Measurements from ENCODE around the gene SLC4A11. TPM values are rescaled to one million over a fixed set of nuclear protein-coding genes. Genes with fewer than 3 reads are reported as not detected.
A peak's percentile ranks its signal among the peaks of the same experiment; 100 is the strongest.

SLC4A11 gene
- total RNA-seq, 1 donor from 2014 or later: 4.2 TPM

GRCh38 chr20:3237011-3237957 is 1.7 kb downstream of the SLC4A11 start:
- DNase-seq (ENCODE audit: low spot score): no peak
- H3K27me3 Mint-ChIP-seq (ENCODE audit: low read depth): peaks cover 10% of the 10 kb centered on the region
- peaks cover 21% of the 10 kb centered on the region for H3K4me1 Mint-ChIP-seq (ENCODE audit: low read depth)
- no peak overlapping the region for H3K27ac Mint-ChIP-seq (ENCODE audit: unreplicated experiment)
- H3K36me3 Mint-ChIP-seq (ENCODE audit: low read depth): no peaks in the 10 kb centered on the region
- TF ChIP-seq, protein P1, sequence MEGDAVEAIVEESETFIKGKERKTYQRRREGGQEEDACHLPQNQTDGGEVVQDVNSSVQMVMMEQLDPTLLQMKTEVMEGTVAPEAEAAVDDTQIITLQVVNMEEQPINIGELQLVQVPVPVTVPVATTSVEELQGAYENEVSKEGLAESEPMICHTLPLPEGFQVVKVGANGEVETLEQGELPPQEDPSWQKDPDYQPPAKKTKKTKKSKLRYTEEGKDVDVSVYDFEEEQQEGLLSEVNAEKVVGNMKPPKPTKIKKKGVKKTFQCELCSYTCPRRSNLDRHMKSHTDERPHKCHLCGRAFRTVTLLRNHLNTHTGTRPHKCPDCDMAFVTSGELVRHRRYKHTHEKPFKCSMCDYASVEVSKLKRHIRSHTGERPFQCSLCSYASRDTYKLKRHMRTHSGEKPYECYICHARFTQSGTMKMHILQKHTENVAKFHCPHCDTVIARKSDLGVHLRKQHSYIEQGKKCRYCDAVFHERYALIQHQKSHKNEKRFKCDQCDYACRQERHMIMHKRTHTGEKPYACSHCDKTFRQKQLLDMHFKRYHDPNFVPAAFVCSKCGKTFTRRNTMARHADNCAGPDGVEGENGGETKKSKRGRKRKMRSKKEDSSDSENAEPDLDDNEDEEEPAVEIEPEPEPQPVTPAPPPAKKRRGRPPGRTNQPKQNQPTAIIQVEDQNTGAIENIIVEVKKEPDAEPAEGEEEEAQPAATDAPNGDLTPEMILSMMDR (IDR thresholded peaks at IDR 0.05): no peak
- peak overlapping the region; percentile 75 for H3K4me3 Mint-ChIP-seq (ENCODE audit: unreplicated experiment)
- H3K9me3 Mint-ChIP-seq (ENCODE audit: low read depth): no peaks in the 10 kb centered on the region

DNA sequence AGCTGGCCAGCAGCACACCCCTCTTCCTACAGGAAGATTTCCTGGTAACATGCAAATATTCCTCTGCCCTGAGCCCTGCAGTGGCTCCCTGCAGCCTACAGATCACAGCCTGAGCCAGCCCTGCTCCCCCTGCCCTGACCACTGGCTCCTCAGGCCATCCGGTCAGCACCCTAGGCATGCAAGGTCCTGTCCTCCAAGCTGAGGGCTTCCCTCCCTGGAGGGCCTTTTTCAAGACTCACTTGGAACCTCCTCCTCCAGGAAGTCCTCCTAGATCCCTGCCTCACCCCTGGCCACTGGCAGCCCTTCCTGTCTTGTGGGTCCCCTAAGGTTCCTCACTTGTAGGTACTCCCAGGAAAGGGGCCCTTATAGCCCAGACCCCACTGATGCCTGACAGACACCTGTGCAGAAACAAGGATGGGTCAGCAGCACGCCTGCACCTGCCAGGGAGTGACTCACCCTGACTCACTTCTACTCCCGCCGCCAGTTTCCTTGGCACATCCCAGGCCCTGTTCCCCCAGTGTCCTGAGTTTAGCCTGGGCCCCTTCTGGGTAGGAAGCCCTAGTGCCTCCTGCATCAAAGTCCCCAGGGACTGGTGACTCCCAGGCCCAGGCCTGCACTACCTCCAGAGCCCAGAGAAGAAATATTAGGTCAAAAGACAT is 3.2 kb downstream of the SLC4A11 start:
- no peak for DNase-seq (ENCODE audit: low spot score)
- TF ChIP-seq, protein P1 (IDR thresholded peaks at IDR 0.05): no peak

DNA sequence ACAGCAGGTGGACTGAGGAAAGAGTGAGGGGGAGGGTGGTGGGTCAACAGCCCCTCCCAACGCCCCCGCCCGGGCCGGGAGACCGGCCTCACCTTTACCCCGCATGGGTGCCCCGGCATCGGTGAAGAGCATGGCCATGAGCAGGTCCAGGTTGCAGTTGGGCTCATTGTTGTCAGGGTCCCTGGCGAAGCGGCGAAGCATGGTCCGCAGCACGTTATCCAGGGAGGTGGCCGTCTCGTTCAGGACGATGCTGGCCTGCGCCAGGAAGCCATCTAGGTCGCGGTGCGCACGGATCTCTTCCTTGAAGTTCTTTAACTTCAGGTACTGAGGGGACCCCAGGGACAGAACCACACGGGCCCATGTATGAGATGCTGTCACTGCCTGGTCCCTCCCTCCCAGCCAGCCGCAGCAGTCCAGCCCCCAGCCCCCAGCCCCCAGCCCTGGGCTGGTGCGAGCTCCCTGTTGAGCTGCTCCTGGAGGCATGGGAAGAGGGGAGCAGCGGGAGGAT is 4.9 kb downstream of the SLC4A11 start:
- Mint-ChIP-seq H3K36me3 (ENCODE audit: low read depth) (no peaks in the 10 kb centered on the region), H3K27ac (ENCODE audit: unreplicated experiment) (no peak overlapping the region), H3K4me1 (ENCODE audit: low read depth) (no peaks in the 10 kb centered on the region), H3K4me3 (ENCODE audit: unreplicated experiment) (no peak overlapping the region), H3K27me3 (ENCODE audit: low read depth) (peaks cover 10% of the 10 kb centered on the region), H3K9me3 (ENCODE audit: low read depth) (no peaks in the 10 kb centered on the region)
- TF ChIP-seq, protein P1 (IDR thresholded peaks at IDR 0.05): no peak
- DNase-seq (ENCODE audit: low spot score): no peak

More for the DNA sequence above, 3.2 kb downstream of the SLC4A11 start:
- Mint-ChIP-seq H3K4me3 (ENCODE audit: unreplicated experiment) (no peak overlapping the region), H3K9me3 (ENCODE audit: low read depth) (no peaks in the 10 kb centered on the region), H3K27me3 (ENCODE audit: low read depth) (peaks cover 10% of the 10 kb centered on the region), H3K4me1 (ENCODE audit: low read depth) (peaks cover 11% of the 10 kb centered on the region), H3K36me3 (ENCODE audit: low read depth) (no peaks in the 10 kb centered on the region), H3K27ac (ENCODE audit: unreplicated experiment) (no peak overlapping the region)

DNA sequence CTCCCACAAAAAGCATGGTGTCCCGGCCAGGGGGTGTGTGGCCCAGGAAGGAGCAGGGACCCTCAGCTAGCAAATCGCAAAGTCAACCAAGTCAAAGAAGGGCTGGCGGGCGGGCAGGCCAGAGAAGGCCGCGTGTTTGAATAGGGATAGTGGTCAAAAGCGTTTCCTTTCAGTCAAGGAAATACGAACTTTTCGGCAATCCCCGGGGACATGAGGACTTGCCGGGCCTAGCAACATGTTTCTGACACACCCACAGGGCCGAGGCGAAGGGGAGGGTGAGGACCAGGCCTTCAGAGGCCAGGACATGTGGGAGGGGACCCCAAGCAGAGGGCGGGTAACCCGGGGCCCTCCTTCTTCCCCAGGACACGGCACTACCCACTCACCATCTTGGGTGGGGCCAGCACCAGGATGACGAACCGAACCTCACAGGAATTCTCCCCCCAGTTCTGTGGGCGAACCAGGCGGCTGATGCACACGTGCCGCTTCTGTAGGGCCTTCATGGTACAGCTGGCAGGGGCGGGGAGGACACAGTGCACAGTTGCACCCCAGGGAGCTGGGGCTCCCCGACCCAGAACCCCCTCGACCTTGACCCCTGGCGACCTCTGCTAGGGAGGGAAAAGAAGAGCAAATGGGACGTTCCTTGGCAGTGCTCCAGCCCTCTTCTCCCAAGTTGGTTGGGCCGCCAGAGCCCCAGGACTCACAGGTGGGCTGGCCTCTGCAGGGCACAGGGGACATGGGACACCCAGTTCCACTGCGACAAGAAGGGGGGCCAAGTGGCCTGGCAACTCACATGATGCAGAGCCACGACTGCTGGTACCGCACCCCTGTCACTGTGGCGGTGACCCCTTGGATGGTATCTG is 5.6 kb downstream of the SLC4A11 start:
- Mint-ChIP-seq H3K9me3 (ENCODE audit: low read depth) (no peaks in the 10 kb centered on the region), H3K27me3 (ENCODE audit: low read depth) (peaks cover 10% of the 10 kb centered on the region), H3K36me3 (ENCODE audit: low read depth) (no peaks in the 10 kb centered on the region), H3K4me3 (ENCODE audit: unreplicated experiment) (no peak overlapping the region), H3K4me1 (ENCODE audit: low read depth) (no peaks in the 10 kb centered on the region), H3K27ac (ENCODE audit: unreplicated experiment) (no peak overlapping the region)
- TF ChIP-seq, protein P1 (IDR thresholded peaks at IDR 0.05): no peak
- no peak for DNase-seq (ENCODE audit: low spot score)

All from chondrocyte (in vitro differentiated cells).